ENCODE measurements around the gene CD180.
"Not testable (repeated sequence)": the region's sequence is repeated elsewhere in the genome, so short reads cannot be mapped to it uniquely, and the experiment has no call there.

CD180 gene

GRCh38 chr5:67188274-67189078, 8.1 kb downstream of the CD180 start:
- no peak for DNase-seq (ENCODE audit: low read depth)

GRCh38 chr5:67187006-67187715, 9.4 kb downstream of the CD180 start:
- no peak for DNase-seq (ENCODE audit: low read depth)

- DNase-seq (ENCODE audit: low read depth) = no peak
Measured at GRCh38 chr5:67183859-67184258, 12.7 kb downstream of the CD180 start.

- DNase-seq (ENCODE audit: low read depth) = no peak
Measured at GRCh38 chr5:67182301-67182790, 14.3 kb downstream of the CD180 start.

GRCh38 chr5:67181648-67182221, 14.9 kb downstream of the CD180 start:
- no peak for DNase-seq (ENCODE audit: low read depth)

- DNase-seq (ENCODE audit: low read depth) = no peak
Measured at GRCh38 chr5:67179697-67180361, 16.8 kb downstream of the CD180 start.

- DNase-seq (ENCODE audit: low read depth) = no peak
Measured at GRCh38 chr5:67178966-67179365, 17.6 kb downstream of the CD180 start.

GRCh38 chr5:67178085-67178484, 18.5 kb downstream of the CD180 start:
- no peak for DNase-seq (ENCODE audit: low read depth)

GRCh38 chr5:67176936-67177335, 19.7 kb downstream of the CD180 start:
- no peak for DNase-seq (ENCODE audit: low read depth)

- no peak for DNase-seq (ENCODE audit: low read depth)
Measured at GRCh38 chr5:67173959-67174358, 22.6 kb downstream of the CD180 start.

- DNase-seq (ENCODE audit: low read depth) = not testable (repeated sequence)
Measured at GRCh38 chr5:67173351-67173750, 23.2 kb downstream of the CD180 start.

GRCh38 chr5:67170767-67171166, 25.8 kb downstream of the CD180 start:
- no peak for DNase-seq (ENCODE audit: low read depth)

GRCh38 chr5:67168069-67168468, 28.5 kb downstream of the CD180 start:
- no peak for DNase-seq (ENCODE audit: low read depth)

GRCh38 chr5:67166460-67167285, 29.9 kb downstream of the CD180 start:
- DNase-seq (ENCODE audit: low read depth) = peak; percentile 58

GRCh38 chr5:67165526-67166459, 30.8 kb downstream of the CD180 start:
- peak; percentile 66 for DNase-seq (ENCODE audit: low read depth)

- DNase-seq (ENCODE audit: low read depth) = no peak
Measured at GRCh38 chr5:67164856-67165525, 31.6 kb downstream of the CD180 start.

- DNase-seq (ENCODE audit: low read depth) = no peak
Measured at GRCh38 chr5:67163863-67164595, 32.6 kb downstream of the CD180 start.

GRCh38 chr5:67163231-67163756, 33.3 kb downstream of the CD180 start:
- no peak for DNase-seq (ENCODE audit: low read depth)

GRCh38 chr5:67161767-67162166, 34.8 kb downstream of the CD180 start:
- DNase-seq (ENCODE audit: low read depth) = no peak

All from stimulated activated CD8-positive, alpha-beta memory T cell treated with anti-CD3 and anti-CD28 coated beads, Interleukin-12 subunit alpha, Interleukin-12 subunit beta, amount 100 ng/mL, for 1 hour (primary cell).